Left ventricle myocardium inferior (tissue), 1 donor: ENCODE results near the gene RTP3. TPM values are rescaled to one million over a fixed set of nuclear protein-coding genes. Genes with fewer than 3 reads are reported as not detected.

ENCODE experiments used
- DNase-seq: peaks from one replicate; pipeline ENCODE4 v3.0.0-alpha.2; 2020
- H3K27ac ChIP-seq: fragments of 200-600 bp; replicated peaks from 2 replicates; pipeline ENCODE4 v1.8.0; 2021
- H3K27me3 ChIP-seq: fragments of 200-600 bp; 2 replicates; pipeline ENCODE4 v1.8.0; 2021; ENCODE audit warnings: low read depth
- H3K36me3 ChIP-seq: fragments of 200-600 bp; 2 replicates; pipeline ENCODE4 v1.8.0; 2021
- H3K4me1 ChIP-seq: fragments of 200-600 bp; 2 replicates; pipeline ENCODE4 v1.8.0; 2021
- H3K4me3 ChIP-seq: fragments of 200-600 bp; 2 replicates; pipeline ENCODE4 v1.8.0; 2021; ENCODE audit warnings: mild to moderate bottlenecking, moderate library complexity
- H3K9me3 ChIP-seq: fragments of 200-600 bp; replicated peaks from 2 replicates; pipeline ENCODE4 v1.8.0; 2021
- CTCF ChIP-seq: fragments of 200-600 bp; IDR thresholded peaks from 2 replicates; pipeline ENCODE4 v1.8.0; 2021; ENCODE audit warnings: antibody characterized with exemption, mild to moderate bottlenecking, borderline replicate concordance
- intact Hi-C: fragments of 100-400 bp; cut with micrococcal nuclease; formaldehyde crosslinking; loops from one replicate; pipeline ENCODE4 v1.11.0; 2022
- total RNA-seq: library from RNA; stranded (reverse); fragmentation: NEBNext Ultra II Directional; extraction: Animal tissue kit (Norgen Biotek cat#: 25700); gene quantifications from one replicate; pipeline ENCODE4 v1.2.1, GENCODE V29; 2021
- donor health status: DM: no; HTN: yes; CAD: no; lungs with severe emphysema.

The RTP3 gene
- total RNA-seq, 1 donor from 2014 or later = not detected

- Histone ChIP-seq H3K9me3 (no peaks in the 10 kb centered on the region), H3K36me3 (peaks cover 16% of the 10 kb centered on the region), H3K27me3 (no peaks in the 10 kb centered on the region), H3K4me1 (peaks cover 5% of the 10 kb centered on the region), H3K27ac (no peak overlapping the region), H3K4me3 (no peak overlapping the region)
- no peak for TF ChIP-seq CTCF
- intact Hi-C loops = no loop called here
- no peak for DNase-seq
These were observed 43.2 kb upstream of the RTP3 start for GRCh38 chr3:46454606-46455005.

- no peak for DNase-seq
- intact Hi-C loops = no loop called here
- TF ChIP-seq CTCF = no peak
- Histone ChIP-seq H3K4me3 (no peak overlapping the region), H3K27ac (no peak overlapping the region), H3K36me3 (peaks cover 21% of the 10 kb centered on the region), H3K4me1 (no peaks in the 10 kb centered on the region), H3K27me3 (no peaks in the 10 kb centered on the region), H3K9me3 (no peaks in the 10 kb centered on the region)
These were observed 42.3 kb upstream of the RTP3 start for GRCh38 chr3:46455231-46456115.

DNA sequence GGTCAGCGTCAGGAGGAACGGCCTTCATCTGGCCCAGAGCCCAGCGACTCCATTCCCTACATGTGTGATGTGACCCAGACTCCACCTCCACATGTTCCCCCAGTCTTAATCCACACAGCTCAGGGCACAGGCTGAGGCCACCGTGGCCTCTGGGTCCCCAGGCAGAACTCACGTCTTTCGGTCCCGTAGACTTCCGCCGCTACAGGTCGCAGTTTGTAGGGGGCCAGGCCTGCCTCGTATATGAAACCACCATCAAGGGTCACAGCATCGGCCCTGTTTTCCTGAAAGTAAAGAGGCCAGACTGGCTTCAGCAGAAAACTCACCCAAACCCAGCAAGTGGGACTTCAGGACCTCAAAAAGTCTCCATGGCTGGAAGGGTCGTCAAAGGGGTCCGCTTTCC, 41.7 kb upstream of the RTP3 start:
- Histone ChIP-seq H3K27ac (no peak overlapping the region), H3K4me1 (no peaks in the 10 kb centered on the region), H3K36me3 (peaks cover 16% of the 10 kb centered on the region), H3K4me3 (no peak overlapping the region), H3K9me3 (no peaks in the 10 kb centered on the region), H3K27me3 (no peaks in the 10 kb centered on the region)
- intact Hi-C loops = no loop called here
- DNase-seq = no peak
- no peak for TF ChIP-seq CTCF

DNA sequence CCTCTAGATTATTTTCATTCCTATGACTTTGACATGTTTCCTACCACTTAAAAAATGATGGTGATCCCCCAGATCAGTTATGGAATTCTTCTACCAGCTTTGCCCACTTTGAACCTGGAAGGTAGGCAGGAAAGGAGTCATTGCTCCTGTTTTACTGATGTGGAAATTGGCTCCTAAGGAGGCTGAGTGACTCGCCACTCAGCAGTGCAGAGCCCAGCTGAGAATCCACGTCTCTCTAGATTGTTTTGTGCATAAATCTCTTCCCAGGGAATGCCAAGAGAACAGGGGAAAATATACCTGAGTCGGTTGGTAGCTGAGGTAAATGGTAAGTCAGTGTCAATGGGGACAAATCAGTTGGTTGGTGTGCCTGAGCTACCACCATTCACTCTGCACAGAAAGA, 37.7 kb upstream of the RTP3 start:
- no peak for TF ChIP-seq CTCF
- intact Hi-C loops = no loop called here

DNA sequence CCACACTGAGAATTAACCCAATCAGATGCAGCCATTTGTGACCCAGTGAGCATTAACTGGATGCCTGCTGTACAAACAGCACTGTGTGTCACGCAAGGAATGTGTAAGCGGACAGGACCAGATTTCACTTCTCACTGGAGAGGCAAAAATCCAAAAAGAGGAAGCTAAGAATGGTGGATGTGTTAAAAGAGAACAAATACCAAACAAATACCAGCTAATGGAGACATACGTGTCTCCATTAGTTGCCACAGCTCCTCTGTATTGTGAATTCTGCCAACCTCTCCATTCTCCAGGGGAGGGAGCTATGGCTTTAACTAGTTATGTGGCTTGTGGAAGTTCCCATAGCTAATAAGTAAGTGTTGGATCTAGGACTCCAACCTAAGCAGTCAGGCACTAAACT, 35.7 kb upstream of the RTP3 start:
- intact Hi-C loops = no loop called here
- H3K9me3 ChIP-seq = no peaks in the 10 kb centered on the region
- H3K27ac ChIP-seq = peak overlapping the region; percentile 88
- H3K36me3 ChIP-seq = peaks cover 8% of the 10 kb centered on the region
- H3K4me1 ChIP-seq = peaks cover 38% of the 10 kb centered on the region
- H3K27me3 ChIP-seq = peaks cover 25% of the 10 kb centered on the region
- peak overlapping the region; percentile 58 for H3K4me3 ChIP-seq
- DNase-seq = no peak
- peak; percentile 57 for TF ChIP-seq CTCF

More for the DNA sequence above, 37.7 kb upstream of the RTP3 start:
- Histone ChIP-seq H3K27ac (no peak overlapping the region), H3K9me3 (no peaks in the 10 kb centered on the region), H3K27me3 (peaks cover 25% of the 10 kb centered on the region), H3K36me3 (peaks cover 16% of the 10 kb centered on the region), H3K4me3 (no peak overlapping the region), H3K4me1 (peaks cover 21% of the 10 kb centered on the region)
- no peak for DNase-seq
